Hypothalamus (tissue), 51 donors: Measurements from ENCODE around the gene MYRIP.
"Not testable (repeated sequence)": the region's sequence is repeated elsewhere in the genome, so short reads cannot be mapped to it uniquely, and the experiment has no call there.

Source experiments
- DNase-seq, 51 donors: peaks; one replicate each; lab custom pipeline; 2025; lab: John Stamatoyannopoulos, UW

Gene MYRIP

DNA sequence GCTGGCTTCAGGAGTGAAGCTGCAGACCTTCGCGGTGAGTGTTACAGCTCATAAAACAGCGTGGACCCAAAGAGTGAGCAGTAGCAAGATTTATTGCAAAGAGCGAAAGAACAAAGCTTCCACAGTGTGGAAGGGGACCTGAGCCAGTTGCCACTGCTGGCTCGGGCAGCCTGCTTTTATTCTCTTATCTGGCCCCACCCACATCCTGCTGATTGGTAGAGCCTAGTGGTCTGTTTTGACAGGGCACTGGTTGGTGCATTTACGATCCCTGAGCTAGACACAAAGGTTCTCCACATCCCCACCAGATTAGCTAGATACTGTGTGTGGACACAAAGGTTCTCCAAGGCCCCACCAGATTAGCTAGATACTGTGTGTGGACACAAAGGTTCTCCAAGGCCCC, 267.7 kb downstream of the MYRIP start:
- not testable (repeated sequence) for DNase-seq

DNA sequence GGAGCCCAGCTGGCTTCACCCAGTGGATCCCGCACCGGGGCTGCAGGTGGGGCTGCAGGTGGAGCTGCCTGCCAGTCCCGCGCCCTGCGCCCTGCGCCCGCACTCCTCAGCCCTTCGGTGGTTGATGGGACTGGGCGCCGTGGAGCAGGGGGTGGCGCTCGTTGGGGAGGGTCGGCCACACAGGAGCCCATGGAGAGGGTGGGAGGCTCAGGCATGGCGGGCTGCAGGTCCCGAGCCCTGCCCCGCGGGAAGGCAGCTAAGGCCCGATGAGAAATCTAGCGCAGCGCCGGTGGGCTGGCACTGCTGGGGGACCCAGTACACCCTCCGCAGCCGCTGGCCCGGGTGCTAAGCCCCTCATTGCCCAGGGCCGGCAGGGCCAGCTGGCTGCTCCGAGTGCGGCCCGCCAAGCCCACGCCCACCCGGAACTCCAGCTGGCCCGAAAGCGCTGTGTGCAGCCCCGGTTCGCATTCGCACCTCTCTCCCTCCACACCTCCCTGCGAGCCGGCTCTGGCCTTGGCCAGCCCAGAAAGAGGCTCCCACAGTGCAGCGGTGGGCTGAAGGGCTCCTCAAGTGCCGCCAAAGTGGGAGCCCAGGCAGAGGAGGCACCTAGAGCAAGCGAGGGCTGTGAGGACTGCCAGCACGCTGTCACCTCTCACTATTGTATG, 268.6 kb downstream of the MYRIP start:
- DNase-seq = not testable (repeated sequence)

DNA sequence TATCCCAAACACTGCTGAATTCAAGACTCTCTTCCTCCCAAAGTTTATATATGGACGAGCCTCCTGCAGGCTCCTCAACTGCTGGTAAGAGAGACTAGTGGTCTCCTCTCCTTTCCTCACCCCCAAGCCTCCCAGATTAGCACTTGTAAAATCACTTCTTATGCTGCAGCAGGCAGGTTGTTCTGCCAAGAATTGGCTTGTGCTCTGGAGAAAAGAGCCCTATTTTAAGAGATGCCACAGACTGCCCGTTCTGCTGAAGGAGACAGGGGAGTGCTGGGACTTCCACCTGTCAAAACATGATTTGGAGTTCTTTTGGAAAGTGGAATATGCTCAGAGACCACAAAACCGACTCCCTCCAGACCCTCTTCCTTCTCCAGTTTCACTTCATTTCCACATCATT, 269.2 kb downstream of the MYRIP start:
- DNase-seq = no peak

DNA sequence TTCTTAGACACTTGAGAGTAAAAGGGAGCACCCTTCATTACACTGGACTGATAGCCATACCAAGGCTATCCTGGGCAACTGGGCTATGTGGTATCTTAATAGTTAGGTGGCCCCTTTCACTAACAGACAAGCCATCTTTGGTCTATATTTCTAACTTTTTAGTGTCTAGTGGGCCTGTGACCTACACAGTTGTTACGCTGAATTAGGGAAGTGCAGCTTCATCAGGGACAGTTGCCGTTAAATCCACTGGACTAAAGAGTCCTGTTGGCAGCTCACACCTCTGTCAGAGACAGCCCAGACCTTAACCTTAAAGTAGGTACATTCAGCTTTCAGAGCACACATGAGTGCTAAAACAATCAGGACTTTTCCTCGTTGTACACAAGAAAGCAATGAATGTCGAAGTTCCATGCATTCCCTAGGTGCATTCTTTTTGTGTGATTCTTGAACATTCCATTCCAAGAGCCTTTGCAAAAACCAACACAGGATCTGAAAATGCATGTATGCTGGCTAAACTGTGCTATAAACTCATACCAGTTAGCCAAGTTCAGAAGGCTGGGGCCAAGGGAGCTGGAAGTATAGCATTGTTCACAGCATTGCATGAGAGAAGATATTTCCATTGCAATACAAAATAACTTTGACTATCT, 269.9 kb downstream of the MYRIP start:
- no peak for DNase-seq

DNA sequence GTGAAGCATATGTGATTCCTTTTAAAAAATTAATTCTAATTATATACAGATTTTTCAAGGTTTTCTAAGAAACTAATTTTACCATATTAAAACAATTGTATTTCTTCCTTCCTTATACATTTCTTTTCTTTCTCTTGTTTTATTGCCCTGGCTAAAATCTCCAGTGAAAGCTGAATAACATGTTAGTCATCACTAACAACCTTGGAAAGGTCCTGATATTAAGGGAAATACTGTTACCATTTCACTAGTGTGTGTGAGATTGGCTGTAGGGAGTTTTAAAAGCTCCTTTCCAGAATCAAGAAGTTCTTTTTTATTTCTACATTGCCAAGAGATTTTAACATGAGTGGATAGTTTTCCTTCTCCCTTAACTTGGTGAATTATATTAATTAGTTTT, 270.4 kb downstream of the MYRIP start:
- DNase-seq = no peak

DNA sequence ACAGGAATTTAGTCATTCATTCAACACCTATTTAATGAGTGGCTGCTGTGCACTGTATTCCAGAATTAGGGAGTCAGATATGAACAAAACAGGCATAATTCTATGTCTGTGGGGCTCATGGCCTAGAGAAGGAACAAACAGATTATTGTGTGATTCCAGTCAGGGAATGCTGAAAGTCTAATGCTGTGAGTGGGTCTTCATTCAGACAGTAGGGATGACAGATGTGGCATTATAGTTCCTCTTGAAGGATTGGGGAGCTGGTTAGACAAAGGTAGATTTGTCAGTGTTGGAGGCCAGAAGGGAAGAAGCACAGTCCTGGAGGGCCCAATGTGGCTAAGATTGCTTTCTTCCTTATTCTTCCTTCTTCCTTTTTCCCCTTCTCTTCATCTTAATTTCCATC, 273.7 kb downstream of the MYRIP start:
- DNase-seq = no peak

DNA sequence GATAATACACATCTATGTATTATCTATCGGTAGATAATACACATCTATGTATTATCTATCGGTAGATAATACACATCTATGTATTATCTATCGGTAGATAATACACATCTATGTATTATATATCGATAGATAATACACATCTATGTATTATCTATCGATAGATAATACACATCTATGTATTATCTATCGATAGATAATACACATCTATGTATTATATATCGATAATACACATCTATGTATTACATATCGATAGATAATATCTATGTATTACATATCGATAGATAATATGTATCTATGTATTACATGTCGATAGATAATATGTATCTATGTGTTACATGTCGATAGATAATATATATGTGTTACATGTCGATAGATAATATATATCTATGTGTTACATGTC, 275.0 kb downstream of the MYRIP start:
- not testable (repeated sequence) for DNase-seq

DNA sequence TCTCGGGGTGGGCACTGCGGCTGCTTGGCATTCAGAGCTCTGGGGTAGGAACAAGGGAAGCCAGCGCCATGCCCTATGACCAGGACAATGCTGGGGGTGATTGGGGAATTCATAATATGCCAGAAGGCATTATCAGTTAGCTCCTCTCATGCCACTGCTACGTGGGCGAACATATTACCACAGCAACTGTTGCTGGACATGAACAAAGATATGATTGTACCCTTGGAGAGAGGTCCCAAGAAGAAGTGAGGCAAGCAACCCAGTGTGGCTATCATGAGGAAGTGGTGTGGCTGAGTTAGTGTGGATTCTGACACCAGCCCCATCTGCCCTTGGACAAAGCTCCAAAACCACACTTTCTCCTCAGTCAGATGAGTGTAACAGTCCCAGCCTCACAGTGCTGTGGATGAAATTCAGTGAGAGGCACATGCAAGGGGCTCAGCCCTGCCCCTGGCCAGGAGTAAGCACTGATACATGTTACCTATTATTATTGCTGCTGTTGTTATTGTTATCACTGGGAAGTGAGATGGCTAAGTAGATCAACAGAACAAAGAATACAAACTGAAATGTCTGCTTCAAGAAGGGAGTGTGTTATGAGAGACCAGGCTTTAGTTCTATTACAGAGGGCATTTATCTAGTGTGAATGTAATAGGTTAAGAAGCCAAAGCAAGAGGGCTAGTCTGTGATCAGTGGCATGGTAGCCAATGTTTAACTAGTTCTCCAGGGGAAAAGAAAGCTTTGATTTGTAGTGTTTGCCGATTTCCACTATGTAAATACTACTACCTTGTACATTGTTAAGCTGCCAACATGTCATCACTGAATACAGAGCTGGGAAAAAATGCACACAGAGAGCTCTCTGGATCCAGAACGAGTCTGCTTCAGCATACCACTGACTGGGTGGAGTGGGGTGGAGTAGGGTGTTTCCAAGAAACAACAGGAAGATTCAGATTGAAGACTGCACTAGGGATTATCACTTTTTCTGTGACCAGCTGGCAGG, 277.8 kb downstream of the MYRIP start:
- no peak for DNase-seq

DNA sequence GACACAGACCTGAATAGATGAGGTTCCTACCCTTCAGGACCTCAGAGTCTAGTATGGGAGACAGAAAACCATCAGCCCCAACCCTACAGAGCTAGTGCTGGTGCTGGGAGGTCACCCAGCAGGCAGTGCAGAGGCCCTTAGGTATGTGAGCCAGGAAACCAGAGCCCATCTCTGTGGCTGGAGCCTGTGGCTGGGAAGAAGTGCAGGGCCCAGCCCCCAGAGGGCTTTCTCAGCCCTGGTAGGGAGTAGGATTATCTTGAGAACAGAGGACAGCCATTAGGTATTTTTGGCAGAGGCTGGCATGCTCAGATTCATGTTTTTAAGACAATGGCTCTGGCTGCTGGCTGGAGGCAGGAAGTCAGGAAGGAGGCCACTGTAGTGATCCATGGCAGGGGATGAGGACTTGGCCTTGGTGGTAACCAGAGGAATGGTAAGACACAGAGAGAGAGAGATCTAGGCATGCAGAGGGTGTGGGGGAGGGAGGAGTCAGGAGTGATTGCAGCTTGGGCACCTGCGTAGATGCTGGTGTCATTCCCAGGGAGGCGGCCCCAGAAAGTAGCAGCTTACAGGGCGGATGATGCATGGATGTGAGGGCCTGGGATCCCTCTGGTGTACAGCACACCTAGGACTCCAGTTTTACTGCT, 279.2 kb downstream of the MYRIP start:
- DNase-seq = no peak

DNA sequence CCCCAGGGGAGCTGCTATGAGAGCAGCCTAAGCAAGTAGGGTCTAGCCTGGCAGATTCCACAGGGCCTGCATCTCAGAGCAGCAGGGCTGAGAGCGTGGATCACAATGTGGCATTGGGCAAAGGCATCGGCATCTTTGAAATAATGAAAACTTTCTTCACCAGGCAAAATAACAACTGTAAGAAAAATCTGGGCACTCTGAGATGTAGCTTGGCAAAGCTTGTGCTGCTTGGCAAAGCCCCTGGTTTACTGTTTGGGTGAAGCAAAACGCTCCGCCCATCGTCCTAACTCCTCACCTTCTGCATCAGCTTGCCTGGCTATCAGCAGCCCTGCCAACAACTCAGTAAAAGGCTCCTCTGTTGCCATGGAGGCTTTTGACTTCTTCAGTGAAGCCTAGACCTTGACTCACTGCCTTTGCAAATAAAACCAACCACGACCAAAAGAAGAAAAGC, 287.3 kb downstream of the MYRIP start:
- peak in 25 of 51 donors; percentile 6 to 64 (median 31) for DNase-seq

DNA sequence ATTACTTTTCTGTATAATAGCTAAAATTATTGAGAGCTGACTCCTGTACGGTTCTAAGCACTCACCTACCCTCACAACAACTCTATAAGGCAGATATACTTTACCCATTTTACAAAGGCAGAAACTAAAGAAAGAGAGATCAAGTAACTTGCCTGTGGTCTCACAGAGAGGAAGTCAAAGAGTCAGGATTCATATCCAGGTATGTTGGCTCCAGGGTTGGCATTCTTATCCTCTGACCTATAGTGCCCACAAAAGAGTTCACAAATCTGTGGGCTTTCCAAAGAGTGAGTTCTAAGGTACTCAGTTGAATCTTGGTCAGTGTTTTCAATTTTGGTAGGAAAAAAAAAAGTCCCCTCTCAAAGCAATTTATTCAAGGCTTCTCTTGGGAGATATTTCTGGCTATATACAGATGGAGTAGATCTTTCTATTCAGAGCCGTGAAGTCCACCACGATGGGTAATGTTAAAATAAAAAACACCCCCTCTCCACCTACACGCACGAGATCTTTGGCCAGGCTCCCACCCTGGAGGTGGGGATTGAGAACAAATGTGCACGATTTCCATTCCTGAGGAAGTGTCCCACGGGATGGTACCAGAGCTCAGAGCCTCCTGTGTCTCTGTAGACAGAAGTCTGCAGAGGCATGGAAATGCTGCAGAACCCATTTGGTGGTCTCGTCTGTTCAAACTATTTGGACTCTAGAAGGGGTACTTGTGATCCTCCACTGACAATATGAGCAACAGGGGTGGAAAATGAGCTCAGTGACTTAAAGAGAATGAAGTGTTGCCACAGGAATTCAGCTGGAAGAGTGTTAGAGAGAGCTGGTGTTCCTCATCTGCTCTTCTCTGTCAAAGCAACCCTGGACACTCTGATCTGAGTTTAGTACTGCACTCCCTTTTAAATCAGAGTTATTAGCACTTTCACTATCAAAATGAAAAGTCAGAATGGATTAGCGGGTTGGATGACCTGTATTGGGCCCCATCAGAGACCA, 288.0 kb downstream of the MYRIP start:
- peak in 1 of 51 donors; percentile 16 for DNase-seq

DNA sequence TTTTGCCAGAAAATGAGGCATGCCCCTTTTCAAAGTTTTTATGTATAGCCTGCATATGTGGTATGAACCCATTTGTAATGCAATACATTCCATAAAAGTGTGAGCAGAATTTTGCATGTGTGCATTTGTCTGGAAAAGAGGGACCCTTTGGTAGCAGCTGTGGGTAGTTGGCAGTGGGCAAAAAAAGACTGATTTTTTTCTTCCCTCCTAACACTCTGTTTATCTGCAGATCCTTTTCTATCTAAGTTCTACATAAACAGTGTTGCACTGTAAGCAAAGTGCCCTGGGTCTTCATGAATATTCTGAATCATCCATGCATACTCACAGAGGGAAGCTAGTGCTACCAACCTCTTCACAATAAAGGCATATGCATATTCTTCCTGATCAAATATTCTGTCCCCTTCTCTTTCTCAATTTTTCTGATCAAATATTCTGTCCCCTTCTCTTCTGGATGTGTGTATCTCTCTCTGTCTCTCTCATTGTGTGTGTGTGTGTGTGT, 288.9 kb downstream of the MYRIP start:
- no peak for DNase-seq

DNA sequence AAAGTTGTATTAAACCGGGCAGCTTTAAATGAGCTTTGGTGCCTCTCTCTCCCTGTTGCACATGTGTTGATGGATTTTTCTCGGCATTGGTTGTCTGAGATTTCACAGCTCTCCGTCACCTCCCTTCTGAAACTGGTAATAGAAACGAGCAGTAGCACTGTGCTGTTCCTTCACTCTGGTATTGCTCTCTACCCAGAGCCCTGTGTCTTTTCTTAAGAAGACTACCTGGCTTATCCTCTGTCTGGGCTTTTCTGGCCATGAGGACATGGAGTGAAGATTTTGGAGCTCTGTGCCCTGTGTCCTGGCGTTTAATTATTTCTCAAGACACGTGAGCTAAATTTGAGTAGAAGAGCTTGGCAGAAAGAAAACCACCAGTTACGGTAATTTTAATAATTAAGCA, 290.5 kb downstream of the MYRIP start:
- DNase-seq = no peak

DNA sequence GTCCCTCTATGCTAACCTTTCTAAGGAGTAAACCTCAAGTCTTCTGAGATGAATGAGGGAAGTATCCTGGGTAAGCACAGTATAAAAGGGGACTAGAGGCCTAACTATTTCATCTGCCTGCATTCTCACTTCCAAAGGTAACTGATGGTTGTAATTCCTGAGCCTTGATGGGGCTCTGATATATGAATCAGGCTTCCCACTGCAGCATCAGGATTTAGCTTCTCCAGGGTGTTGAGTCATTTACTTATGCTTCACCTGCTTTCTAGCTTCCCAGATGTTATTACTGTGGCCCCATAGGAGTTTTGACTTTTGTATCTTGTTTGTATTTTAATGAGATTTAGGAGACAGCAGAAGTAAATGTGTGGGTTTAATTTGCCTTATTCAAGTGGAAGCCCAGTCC, 292.8 kb downstream of the MYRIP start:
- no peak for DNase-seq

DNA sequence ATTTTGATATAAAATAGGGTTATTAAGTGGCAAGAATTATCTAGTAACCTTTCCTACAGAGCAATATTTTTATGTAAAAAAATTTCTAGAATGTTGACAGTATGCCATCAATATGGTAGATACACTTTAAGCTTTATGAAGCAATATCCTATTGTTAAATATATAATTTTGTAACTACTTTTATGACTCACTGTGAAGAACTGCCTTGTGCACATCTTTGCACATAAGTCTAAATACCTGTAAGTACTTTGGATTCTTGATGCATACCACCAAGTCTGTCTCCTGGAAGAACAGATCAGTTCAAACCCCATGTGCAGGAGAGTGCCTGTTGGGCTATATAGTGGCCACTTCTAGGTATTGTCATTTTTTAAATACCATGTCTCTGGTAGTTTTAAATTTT, 294.4 kb downstream of the MYRIP start:
- DNase-seq = no peak

DNA sequence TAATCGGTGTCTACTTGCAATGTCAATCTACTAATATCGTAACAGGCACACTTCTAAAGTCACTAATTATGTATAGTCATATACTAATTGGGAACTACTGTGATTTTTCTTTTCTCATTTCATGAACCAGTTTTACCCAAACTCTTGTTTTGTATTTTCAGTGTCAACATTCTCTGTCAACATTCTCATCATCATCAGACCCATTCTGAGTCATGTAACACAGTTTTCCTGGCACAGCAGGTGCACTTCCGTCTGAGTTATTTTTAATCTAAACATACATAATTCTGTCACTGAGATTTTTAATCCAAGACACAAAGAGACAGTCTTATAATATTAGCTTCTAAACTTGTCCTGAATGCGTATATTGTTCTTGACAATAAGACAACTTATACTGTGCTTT, 295.0 kb downstream of the MYRIP start:
- DNase-seq = no peak

DNA sequence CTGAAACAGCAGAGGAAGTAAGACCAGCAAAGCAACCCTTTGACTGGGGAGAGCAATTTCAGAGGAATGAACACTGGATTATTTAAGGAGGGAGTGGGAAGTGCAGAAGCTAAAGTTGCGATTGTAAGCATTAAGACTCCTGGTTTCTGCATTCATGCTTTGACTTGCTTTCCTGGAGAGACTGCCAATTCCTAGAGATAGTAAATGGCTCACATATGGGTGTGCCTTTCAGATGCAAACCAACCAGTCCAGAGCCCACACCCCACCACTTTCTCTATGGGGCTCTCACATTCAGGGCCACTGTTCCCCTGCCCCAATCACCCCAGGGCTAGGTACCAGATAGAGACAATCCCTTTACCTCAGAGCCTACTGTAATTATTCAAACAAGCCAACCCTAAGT, 299.2 kb downstream of the MYRIP start:
- no peak for DNase-seq

DNA sequence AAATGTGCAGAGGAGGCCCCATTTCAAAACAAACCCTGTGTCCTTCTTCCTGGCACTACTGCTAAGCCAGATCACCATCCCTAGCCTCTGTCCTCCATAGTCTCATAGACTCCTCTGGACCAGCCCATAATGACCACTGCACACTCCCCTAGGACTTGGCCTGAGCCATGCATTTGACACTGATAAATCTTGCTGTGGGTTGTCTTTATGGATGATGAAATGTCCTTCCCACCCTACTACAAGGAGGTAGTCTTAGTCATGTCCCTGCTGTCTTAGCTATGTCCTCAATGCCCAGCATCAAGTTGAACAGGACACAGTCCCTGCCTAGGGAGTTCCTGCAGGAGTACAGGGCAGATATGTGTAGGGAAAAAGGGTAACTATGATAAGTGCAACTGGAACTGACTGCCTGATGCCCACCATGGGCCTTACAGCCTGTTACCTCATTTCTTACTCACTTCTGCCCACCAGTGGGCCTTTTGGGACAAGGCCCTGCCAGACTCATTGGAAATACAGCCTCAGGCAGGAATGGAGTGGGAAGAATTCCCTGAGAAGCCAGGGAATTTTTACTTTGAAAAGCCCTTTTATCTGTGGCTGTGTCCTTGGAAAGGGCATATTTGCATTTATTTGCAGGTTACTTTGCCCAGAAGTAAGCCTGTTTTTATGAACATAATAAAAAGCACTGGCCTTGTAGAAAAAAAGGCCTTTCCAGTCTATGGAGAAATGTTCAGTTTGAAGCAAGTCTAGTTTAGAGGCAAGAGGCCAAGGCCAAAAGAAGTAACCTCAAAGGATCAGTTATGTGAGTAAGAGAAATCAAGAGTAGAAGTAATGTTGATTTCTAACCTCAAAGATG, 300.5 kb downstream of the MYRIP start:
- peak in 1 of 51 donors; percentile 6 for DNase-seq
